ENCODE results near the gene BEAN1. TPM values are rescaled to one million over a fixed set of nuclear protein-coding genes. Genes with fewer than 3 reads are reported as not detected.

The BEAN1 gene
- total RNA-seq, 1 experiment from 2014 or later, result 0.24 TPM

- Histone ChIP-seq H4K91ac (ENCODE audit: insufficient read length, low read depth, low read length) (no peak overlapping the region), H3K79me2 (ENCODE audit: insufficient read depth, low read length) (no peaks in the 10 kb centered on the region), H3K9me3 (ENCODE audit: control insufficient read depth, low read depth, low read length) (no peaks in the 10 kb centered on the region), H2AFZ (ENCODE audit: low read length) (no peak overlapping the region), H2BK12ac (ENCODE audit: insufficient read length, low read depth, low read length) (no peak overlapping the region), H3K23ac (ENCODE audit: insufficient read length, low read depth, low read length) (no peak overlapping the region), H3K23me2 (ENCODE audit: insufficient read length, low read depth, low read length, poor library complexity, severe bottlenecking) (peaks cover 3% of the 10 kb centered on the region), H2BK15ac (ENCODE audit: low read depth, low read length) (no peak overlapping the region), H2BK120ac (ENCODE audit: low read depth, low read length, poor library complexity, severe bottlenecking) (no peak overlapping the region), H2BK20ac (ENCODE audit: low read depth, low read length, poor library complexity, severe bottlenecking) (no peak overlapping the region), H3K27ac (ENCODE audit: insufficient read length, low read depth, low read length) (no peak overlapping the region), H4K8ac (replicated peaks; ENCODE audit: insufficient read length, low read depth, low read length) (no peak overlapping the region), H3K9ac (ENCODE audit: extremely low read depth, insufficient read length, low read length) (no peak overlapping the region), H2BK5ac (ENCODE audit: insufficient read length, low read length) (no peak overlapping the region), H3K27me3 (ENCODE audit: insufficient read depth, low read length) (peaks cover 21% of the 10 kb centered on the region), H4K20me1 (ENCODE audit: control insufficient read depth, insufficient read depth, insufficient read length) (no peaks in the 10 kb centered on the region), H3K4me2 (ENCODE audit: insufficient read depth, insufficient read length, low read length) (no peak overlapping the region), H3T11ph (ENCODE audit: low read length) (no peak overlapping the region), H3K4ac (ENCODE audit: low read depth, low read length) (no peak overlapping the region), H3K56ac (ENCODE audit: insufficient read length, low read depth, low read length) (no peak overlapping the region), H4K5ac (ENCODE audit: insufficient read length, low read depth, low read length) (no peak overlapping the region), H3K79me1 (ENCODE audit: insufficient read depth, low read depth, low read length, poor library complexity, severe bottlenecking) (no peaks in the 10 kb centered on the region), H3K14ac (ENCODE audit: insufficient read depth, low read length) (no peak overlapping the region), H3K18ac (ENCODE audit: insufficient read length, low read depth, low read length) (no peak overlapping the region), H2AK5ac (ENCODE audit: insufficient read length, low read length) (no peak overlapping the region), H3K4me1 (ENCODE audit: insufficient read depth, low read length) (no peaks in the 10 kb centered on the region)
- no CpG with 5 or more reads among the region's 6 CpGs for WGBS (ENCODE audit: extremely low coverage, insufficient read length, low lambda C conversion rate)
- no peak for DNase-seq
- H3K27ac Mint-ChIP-seq, result no peak overlapping the region
- peaks cover 0 to 4% (median 2%) of the 10 kb centered on the region in 3 experiments; a peak in 3 of 7 replicates for H3K36me3 Mint-ChIP-seq (ENCODE audit: insufficient read depth in 1 of 3, low read depth in 3 of 3)
- peaks cover 4% of the 10 kb centered on the region in 2 experiments; a peak in 4 of 5 replicates for H3K9me3 Mint-ChIP-seq
- no peak overlapping the region for H3K4me3 Mint-ChIP-seq
- H3K4me1 Mint-ChIP-seq, result peaks cover 2 to 17% of the 10 kb centered on the region in 2 experiments; a peak in 2 of 4 replicates
- TF ChIP-seq CTCF (conservative IDR thresholded peaks at IDR 0.05), result no peak
- H3K27me3 Mint-ChIP-seq (ENCODE audit: low read depth), result peaks cover 79% of the 10 kb centered on the region
These were observed 5.2 kb upstream of the BEAN1 start for GRCh38 chr16:66421891-66422290.
